Liver (tissue), 9 donors: Measurements from ENCODE around the gene PRM2. TPM values are rescaled to one million over a fixed set of nuclear protein-coding genes. Genes with fewer than 3 reads are reported as not detected.

Experiments used
- DNase-seq: peaks from one replicate; pipeline ENCODE4 v3.0.0-alpha.2; 2017; ENCODE audit warnings: low spot score
- H3K27ac ChIP-seq, 2 donors: one replicate each; pipeline ENCODE4 v1.7.0; 2013; ENCODE audit warnings: inconsistent platforms in 2 of 2, low read length in 2 of 2, control low read depth in 1 of 2, low read depth in 1 of 2, mild to moderate bottlenecking in 1 of 2
- H3K27me3 ChIP-seq, 4 donors: one replicate each; pipeline versions ENCODE4 v1.6.1 to v1.7.0; 2013; ENCODE audit warnings: low read length in 3 of 4, inconsistent platforms in 1 of 4, mild to moderate bottlenecking in 1 of 4, moderate library complexity in 1 of 4; ENCODE audit not compliant: control insufficient read depth in 4 of 4, insufficient read depth in 4 of 4
- H3K36me3 ChIP-seq, 4 donors: one replicate each; pipeline versions ENCODE4 v1.6.1 to v1.7.0; 2013; ENCODE audit warnings: low read length in 3 of 4, mild to moderate bottlenecking in 3 of 4, low read depth in 1 of 4, moderate library complexity in 1 of 4; ENCODE audit not compliant: control insufficient read depth in 4 of 4, insufficient read depth in 3 of 4
- H3K4me1 ChIP-seq, 4 donors: one replicate each; pipeline versions ENCODE4 v1.6.1 to v1.7.0; 2013; ENCODE audit warnings: low read length in 3 of 4, mild to moderate bottlenecking in 3 of 4, moderate library complexity in 1 of 4; ENCODE audit not compliant: control insufficient read depth in 4 of 4, insufficient read depth in 4 of 4
- H3K4me3 ChIP-seq, 3 donors: one replicate each; pipeline versions ENCODE4 v1.6.1 to v1.7.0; 2013; ENCODE audit warnings: low read length in 3 of 3, control low read depth in 1 of 3, low read depth in 1 of 3, mild to moderate bottlenecking in 1 of 3
- H3K9ac ChIP-seq, 2 donors: one replicate each; pipeline ENCODE4 v1.7.0; 2013; ENCODE audit warnings: low read length in 2 of 2, mild to moderate bottlenecking in 2 of 2, moderate library complexity in 2 of 2, control low read depth in 1 of 2, low read depth in 1 of 2
- H3K9me3 ChIP-seq, 4 donors: one replicate each; pipeline versions ENCODE4 v1.6.1 to v1.7.0; 2013; ENCODE audit warnings: low read length in 3 of 4; ENCODE audit not compliant: control insufficient read depth in 4 of 4
- EGR1 ChIP-seq, 2 donors: IDR thresholded peaks; 2 replicates each; pipeline ENCODE4 v1.6.1; 2016 to 2018; ENCODE audit warnings: antibody characterized with exemption in 2 of 2, low read depth in 2 of 2
- FOXA1 ChIP-seq: IDR thresholded peaks from 2 replicates; pipeline ENCODE4 v1.6.1; 2016; ENCODE audit warnings: antibody characterized with exemption
- FOXA2 ChIP-seq: IDR thresholded peaks from 2 replicates; pipeline ENCODE4 v1.6.1; 2016; ENCODE audit warnings: antibody characterized with exemption
- GABPA ChIP-seq, 2 donors: IDR thresholded peaks in 1 of 2; conservative IDR thresholded peaks in 1 of 2; 2 replicates each; pipeline ENCODE4 v1.6.1; 2016; ENCODE audit warnings: antibody characterized with exemption in 2 of 2, mild to moderate bottlenecking in 1 of 2, moderate library complexity in 1 of 2
- HNF4A ChIP-seq, 2 donors: conservative IDR thresholded peaks; 2 replicates each; pipeline ENCODE4 v1.6.1; 2016; ENCODE audit warnings: antibody characterized with exemption in 2 of 2, mild to moderate bottlenecking in 2 of 2
- HNF4G ChIP-seq: IDR thresholded peaks from 2 replicates; pipeline ENCODE4 v1.6.1; 2016; ENCODE audit warnings: antibody characterized with exemption
- JUND ChIP-seq, 2 donors: IDR thresholded peaks; 2 replicates each; pipeline ENCODE4 v1.6.1; 2016; ENCODE audit warnings: antibody characterized with exemption in 2 of 2
- NR2F2 ChIP-seq: IDR thresholded peaks from 2 replicates; pipeline ENCODE4 v1.6.1; 2016; ENCODE audit warnings: antibody characterized with exemption
- RAD21 ChIP-seq, 2 donors: IDR thresholded peaks; 2 replicates each; pipeline ENCODE4 v1.6.1; 2016; ENCODE audit warnings: antibody characterized with exemption in 2 of 2, mild to moderate bottlenecking in 2 of 2
- RXRA ChIP-seq, 2 donors: IDR thresholded peaks; 2 replicates each; pipeline ENCODE4 v1.6.1; 2017 to 2018; ENCODE audit warnings: antibody characterized with exemption in 2 of 2, mild to moderate bottlenecking in 1 of 2
- SP1 ChIP-seq: IDR thresholded peaks from 2 replicates; pipeline ENCODE4 v1.6.1; 2018; ENCODE audit warnings: antibody characterized with exemption, mild to moderate bottlenecking
- TAF1 ChIP-seq: conservative IDR thresholded peaks from 2 replicates; pipeline ENCODE4 v1.6.1; 2016; ENCODE audit warnings: antibody characterized with exemption, mild to moderate bottlenecking
- YY1 ChIP-seq: IDR thresholded peaks from 2 replicates; pipeline ENCODE4 v1.6.1; 2016; ENCODE audit warnings: antibody characterized with exemption, mild to moderate bottlenecking
- WGBS: extraction: QIAGEN DNeasy Blood & Tissue Kit; methylation state at CpG from one replicate; pipeline ENCODE4 v1.1.7; 2013; 5-methylcytosine and 5-hydroxymethylcytosine counted together
- polyA plus RNA-seq, 2 donors: library from polyadenylated mRNA; stranded (reverse) in 1 of 2; unstranded in 1 of 2; fragments of 200-250 nt in 1 of 2; fragments of >200 nt in 1 of 2; fragmentation: Nextera tagmentation in 1 of 2; extraction: Ambion mirVana in 1 of 2; gene quantifications; one replicate each; pipeline versions ENCODE4 v1.2.1 to v1.2.3, GENCODE V29; 2013 to 2015
- total RNA-seq, 2 donors: library from RNA; depleted of rRNA; stranded (reverse); fragments of >200 nt; gene quantifications; one replicate each; pipeline ENCODE4 v1.2.3, GENCODE V29; 2014
- TF ChIP-seq, protein P1 (sequence below): IDR thresholded peaks from 2 replicates; pipeline ENCODE4 v1.6.1; 2016; ENCODE audit warnings: antibody characterized with exemption
- TF ChIP-seq, protein P2 (sequence below): IDR thresholded peaks from 2 replicates; pipeline ENCODE4 v1.6.1; 2016; ENCODE audit warnings: antibody characterized with exemption
- TF ChIP-seq, protein P3 (sequence below): IDR thresholded peaks from 2 replicates; pipeline ENCODE4 v1.6.1; 2016; ENCODE audit warnings: antibody characterized with exemption
- TF ChIP-seq, protein P4 (sequence below): fragments of 150-350 bp; IDR thresholded peaks from 2 replicates; pipeline ENCODE4 v1.5.1; 2017; ENCODE audit warnings: improper control_type of control experiment, low read depth, low read length; ENCODE audit not compliant: missing input control
- TF ChIP-seq, protein P5 (sequence below): IDR thresholded peaks from 2 replicates; pipeline ENCODE4 v1.6.1; 2016; ENCODE audit warnings: antibody characterized with exemption, mild to moderate bottlenecking
- donor health status: healthy.
- donor health status: healthy.
- donor health status: healthy.
- donor health status: healthy.
- donor health status: healthy.

PRM2 gene
- total and polyA plus RNA-seq, 4 donors, result not detected

DNA sequence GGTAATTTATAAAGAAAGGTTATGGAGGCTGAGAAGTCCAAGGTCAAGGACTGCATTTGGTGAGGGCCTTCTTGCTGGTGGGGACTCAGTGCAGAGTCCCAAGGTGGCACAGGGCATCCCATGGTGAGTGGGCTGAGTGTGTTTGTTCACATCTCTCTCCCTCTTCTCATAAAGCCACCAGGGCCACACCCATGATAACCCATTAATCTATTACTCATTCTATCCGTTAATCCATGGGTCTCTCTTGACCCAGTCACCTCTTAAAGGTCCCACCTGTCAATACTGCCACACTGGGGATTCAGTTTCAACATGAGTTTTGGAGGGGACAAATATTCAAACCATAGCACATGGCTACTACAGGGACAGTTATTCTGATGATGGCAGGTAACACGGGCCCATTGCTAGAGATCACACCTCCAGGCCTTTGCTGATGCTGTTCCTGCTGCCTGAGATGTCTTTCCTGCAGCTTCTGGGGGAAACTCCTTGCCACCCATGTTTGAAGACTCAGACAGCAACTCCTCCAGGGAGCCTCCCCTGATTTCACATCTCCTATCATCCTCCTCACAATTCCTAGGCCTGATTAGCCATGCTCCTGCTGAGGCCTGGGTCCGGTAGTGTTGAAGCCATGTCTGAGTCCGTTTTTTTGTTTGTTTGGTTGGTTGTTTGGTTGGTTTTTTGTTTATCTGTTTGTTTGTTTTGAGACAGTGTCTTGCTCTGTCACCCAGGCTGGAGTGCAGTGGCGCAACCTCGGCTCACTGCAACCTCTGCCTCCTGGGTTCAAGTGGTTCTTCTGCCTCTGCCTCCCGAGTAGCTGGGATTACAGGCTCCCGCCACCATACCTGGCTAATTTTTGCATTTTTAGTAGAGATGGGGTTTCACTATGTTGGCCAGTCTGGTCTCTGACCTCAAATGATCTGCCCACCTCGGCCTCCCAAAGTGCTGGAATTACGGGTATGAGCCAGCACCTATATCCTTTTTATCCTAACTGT, 36.3 kb downstream of the PRM2 start:
- H3K4me1 ChIP-seq, result peaks cover 2 to 7% (median 4%) of the 10 kb centered on the region in 4 donors
- H3K27me3 ChIP-seq, result no peaks in the 10 kb centered on the region
- H3K4me3 ChIP-seq, result no peak overlapping the region
- 88% methylated on average over 10 of the region's 10 CpGs for WGBS
- no peak for DNase-seq
- no peak overlapping the region for H3K27ac ChIP-seq
- H3K9ac ChIP-seq, result no peak overlapping the region
- no peaks in the 10 kb centered on the region for H3K36me3 ChIP-seq
- no peaks in the 10 kb centered on the region for H3K9me3 ChIP-seq
- TF ChIP-seq, protein P1, sequence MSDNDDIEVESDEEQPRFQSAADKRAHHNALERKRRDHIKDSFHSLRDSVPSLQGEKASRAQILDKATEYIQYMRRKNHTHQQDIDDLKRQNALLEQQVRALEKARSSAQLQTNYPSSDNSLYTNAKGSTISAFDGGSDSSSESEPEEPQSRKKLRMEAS, result no peak
- TF ChIP-seq EGR1 (IDR thresholded peaks at IDR 0.05; ENCODE audit: low read depth in 2 of 2) (no peak), RAD21 (IDR thresholded peaks at IDR 0.05) (no peak), RXRA (IDR thresholded peaks at IDR 0.05) (no peak), FOXA1 (no peak), SP1 (no peak), TAF1 (no peak), GABPA (IDR thresholded peaks at IDR 0.05 in 1 of 2, conservative IDR thresholded peaks at IDR 0.05 in 1 of 2) (no peak), HNF4A (conservative IDR thresholded peaks at IDR 0.05) (no peak), JUND (IDR thresholded peaks at IDR 0.05) (no peak), NR2F2 (no peak), FOXA2 (no peak), HNF4G (no peak), YY1 (no peak)
- TF ChIP-seq, protein P2, sequence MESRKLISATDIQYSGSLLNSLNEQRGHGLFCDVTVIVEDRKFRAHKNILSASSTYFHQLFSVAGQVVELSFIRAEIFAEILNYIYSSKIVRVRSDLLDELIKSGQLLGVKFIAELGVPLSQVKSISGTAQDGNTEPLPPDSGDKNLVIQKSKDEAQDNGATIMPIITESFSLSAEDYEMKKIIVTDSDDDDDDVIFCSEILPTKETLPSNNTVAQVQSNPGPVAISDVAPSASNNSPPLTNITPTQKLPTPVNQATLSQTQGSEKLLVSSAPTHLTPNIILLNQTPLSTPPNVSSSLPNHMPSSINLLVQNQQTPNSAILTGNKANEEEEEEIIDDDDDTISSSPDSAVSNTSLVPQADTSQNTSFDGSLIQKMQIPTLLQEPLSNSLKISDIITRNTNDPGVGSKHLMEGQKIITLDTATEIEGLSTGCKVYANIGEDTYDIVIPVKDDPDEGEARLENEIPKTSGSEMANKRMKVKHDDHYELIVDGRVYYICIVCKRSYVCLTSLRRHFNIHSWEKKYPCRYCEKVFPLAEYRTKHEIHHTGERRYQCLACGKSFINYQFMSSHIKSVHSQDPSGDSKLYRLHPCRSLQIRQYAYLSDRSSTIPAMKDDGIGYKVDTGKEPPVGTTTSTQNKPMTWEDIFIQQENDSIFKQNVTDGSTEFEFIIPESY, result no peak
- TF ChIP-seq, protein P3, sequence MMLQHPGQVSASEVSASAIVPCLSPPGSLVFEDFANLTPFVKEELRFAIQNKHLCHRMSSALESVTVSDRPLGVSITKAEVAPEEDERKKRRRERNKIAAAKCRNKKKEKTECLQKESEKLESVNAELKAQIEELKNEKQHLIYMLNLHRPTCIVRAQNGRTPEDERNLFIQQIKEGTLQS, result no peak
- TF ChIP-seq, protein P4, sequence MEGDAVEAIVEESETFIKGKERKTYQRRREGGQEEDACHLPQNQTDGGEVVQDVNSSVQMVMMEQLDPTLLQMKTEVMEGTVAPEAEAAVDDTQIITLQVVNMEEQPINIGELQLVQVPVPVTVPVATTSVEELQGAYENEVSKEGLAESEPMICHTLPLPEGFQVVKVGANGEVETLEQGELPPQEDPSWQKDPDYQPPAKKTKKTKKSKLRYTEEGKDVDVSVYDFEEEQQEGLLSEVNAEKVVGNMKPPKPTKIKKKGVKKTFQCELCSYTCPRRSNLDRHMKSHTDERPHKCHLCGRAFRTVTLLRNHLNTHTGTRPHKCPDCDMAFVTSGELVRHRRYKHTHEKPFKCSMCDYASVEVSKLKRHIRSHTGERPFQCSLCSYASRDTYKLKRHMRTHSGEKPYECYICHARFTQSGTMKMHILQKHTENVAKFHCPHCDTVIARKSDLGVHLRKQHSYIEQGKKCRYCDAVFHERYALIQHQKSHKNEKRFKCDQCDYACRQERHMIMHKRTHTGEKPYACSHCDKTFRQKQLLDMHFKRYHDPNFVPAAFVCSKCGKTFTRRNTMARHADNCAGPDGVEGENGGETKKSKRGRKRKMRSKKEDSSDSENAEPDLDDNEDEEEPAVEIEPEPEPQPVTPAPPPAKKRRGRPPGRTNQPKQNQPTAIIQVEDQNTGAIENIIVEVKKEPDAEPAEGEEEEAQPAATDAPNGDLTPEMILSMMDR, result no peak
- TF ChIP-seq, protein P5, sequence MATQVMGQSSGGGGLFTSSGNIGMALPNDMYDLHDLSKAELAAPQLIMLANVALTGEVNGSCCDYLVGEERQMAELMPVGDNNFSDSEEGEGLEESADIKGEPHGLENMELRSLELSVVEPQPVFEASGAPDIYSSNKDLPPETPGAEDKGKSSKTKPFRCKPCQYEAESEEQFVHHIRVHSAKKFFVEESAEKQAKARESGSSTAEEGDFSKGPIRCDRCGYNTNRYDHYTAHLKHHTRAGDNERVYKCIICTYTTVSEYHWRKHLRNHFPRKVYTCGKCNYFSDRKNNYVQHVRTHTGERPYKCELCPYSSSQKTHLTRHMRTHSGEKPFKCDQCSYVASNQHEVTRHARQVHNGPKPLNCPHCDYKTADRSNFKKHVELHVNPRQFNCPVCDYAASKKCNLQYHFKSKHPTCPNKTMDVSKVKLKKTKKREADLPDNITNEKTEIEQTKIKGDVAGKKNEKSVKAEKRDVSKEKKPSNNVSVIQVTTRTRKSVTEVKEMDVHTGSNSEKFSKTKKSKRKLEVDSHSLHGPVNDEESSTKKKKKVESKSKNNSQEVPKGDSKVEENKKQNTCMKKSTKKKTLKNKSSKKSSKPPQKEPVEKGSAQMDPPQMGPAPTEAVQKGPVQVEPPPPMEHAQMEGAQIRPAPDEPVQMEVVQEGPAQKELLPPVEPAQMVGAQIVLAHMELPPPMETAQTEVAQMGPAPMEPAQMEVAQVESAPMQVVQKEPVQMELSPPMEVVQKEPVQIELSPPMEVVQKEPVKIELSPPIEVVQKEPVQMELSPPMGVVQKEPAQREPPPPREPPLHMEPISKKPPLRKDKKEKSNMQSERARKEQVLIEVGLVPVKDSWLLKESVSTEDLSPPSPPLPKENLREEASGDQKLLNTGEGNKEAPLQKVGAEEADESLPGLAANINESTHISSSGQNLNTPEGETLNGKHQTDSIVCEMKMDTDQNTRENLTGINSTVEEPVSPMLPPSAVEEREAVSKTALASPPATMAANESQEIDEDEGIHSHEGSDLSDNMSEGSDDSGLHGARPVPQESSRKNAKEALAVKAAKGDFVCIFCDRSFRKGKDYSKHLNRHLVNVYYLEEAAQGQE, result no peak
